AG09319 (cell line): ENCODE results near the gene SCN4A.
"Not testable (repeated sequence)": the region's sequence is repeated elsewhere in the genome, so short reads cannot be mapped to it uniquely, and the experiment has no call there.

Experiments used
- DNase-seq: peaks from one replicate; pipeline ENCODE4 v3.0.0-alpha.2; 2010; ENCODE audit warnings: low read depth; ENCODE audit errors: extremely low read depth
- CTCF ChIP-seq: IDR thresholded peaks from 2 replicates; pipeline ENCODE4 v1.5.1; 2011; ENCODE audit warnings: low read depth, mild to moderate bottlenecking, inconsistent platforms, low read length, moderate library complexity

SCN4A gene

DNA sequence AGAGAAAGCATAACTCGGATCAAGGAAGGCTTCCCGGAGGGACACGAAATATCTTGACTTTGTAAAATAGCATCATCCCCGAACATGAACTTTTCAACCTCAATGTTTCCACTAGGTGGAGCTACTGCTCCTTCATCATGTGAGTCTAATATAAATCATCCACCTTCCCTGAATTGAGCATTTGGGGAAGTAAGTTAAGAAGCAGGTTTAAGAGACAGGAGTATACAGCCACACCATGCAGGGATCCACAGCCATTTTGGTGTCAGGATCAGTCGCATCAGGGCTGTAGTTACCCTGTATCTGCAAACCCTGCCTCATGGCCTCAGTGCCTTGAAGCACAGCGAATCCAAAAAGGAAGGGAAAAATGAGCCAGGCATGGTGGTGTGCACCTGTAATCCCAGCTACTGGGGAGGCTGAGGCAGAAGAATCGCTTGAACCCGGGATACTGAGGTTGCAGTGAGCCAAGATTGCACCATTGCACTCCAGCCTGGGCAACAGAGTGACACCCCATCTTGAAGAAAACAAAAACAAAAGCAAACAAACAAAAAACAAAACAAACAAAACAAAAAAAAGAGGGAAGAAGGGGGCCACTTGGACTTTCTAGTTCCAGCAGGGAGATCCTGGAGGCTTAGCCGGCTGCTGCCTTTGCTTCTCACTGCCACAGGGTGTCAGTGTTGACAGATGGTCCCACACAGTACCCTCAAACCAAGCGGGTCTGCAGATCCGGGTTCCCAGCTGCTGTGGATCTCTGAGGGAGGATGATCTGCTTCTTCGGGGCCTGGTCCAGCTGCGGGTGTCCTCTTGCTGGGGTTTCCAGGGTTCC is 83.5 kb downstream of the SCN4A start:
- DNase-seq: not testable (repeated sequence)
- peak; percentile 38 for TF ChIP-seq CTCF
